ENCODE measurements around the gene APOL2. TPM values are rescaled to one million over a fixed set of nuclear protein-coding genes. Genes with fewer than 3 reads are reported as not detected.
"Not testable (repeated sequence)": the region's sequence is repeated elsewhere in the genome, so short reads cannot be mapped to it uniquely, and the experiment has no call there.

Gene APOL2
- polyA plus RNA-seq, 1 experiment, result 27.8 TPM

GRCh38 chr22:36208162-36208765, 31.1 kb downstream of the APOL2 start:
- CTCF ChIA-PET, result interaction anchor here (1.1 kb wide), 1 partner anchor 278 kb away, joined by 4 read pairs; no protein-coding TSS in a partner anchor
- Histone ChIP-seq H3K27me3 (ENCODE audit: control insufficient read depth, insufficient read depth, low read length) (peaks cover 6% of the 10 kb centered on the region), H3K36me3 (ENCODE audit: control insufficient read depth, insufficient read depth, low read length) (no peaks in the 10 kb centered on the region), H3K4me3 (ENCODE audit: low read depth, low read length) (no peak overlapping the region)
- no peak for DNase-seq (ENCODE audit: low read depth)
- TF ChIP-seq CTCF (IDR thresholded peaks at IDR 0.05; ENCODE audit: insufficient read depth, low read depth, low read length), result no peak
- POLR2A ChIA-PET, result no interaction called here

DNA sequence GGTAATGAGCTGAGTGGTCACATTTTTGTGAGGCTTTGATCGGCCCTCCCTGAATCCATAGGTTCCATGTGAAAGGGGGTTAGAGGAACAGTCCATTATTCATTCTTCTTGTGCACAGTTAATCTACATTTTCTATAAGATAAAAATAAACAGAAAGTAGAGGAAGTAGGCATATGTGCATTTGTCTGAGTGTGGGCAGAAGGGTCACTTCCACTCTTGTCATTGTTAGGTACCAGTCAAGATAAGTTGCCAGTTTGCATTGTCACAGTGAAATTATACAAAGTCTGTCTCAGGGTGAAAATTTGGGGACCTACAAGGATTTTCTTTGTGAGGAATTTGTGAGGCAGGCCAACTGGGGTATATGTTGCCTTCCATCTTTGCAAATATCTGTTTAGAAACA, 33.1 kb downstream of the APOL2 start:
- Histone ChIP-seq H3K36me3 (ENCODE audit: control insufficient read depth, insufficient read depth, low read length) (no peaks in the 10 kb centered on the region), H3K27me3 (ENCODE audit: control insufficient read depth, insufficient read depth, low read length) (peaks cover 5% of the 10 kb centered on the region), H3K4me3 (ENCODE audit: low read depth, low read length) (no peak overlapping the region)
- POLR2A ChIA-PET, result no interaction called here
- CTCF ChIA-PET, result interaction anchor here (0.6 kb wide), 1 partner anchor 11 kb away, joined by 3 read pairs; no protein-coding TSS in a partner anchor
- no peak for TF ChIP-seq CTCF (IDR thresholded peaks at IDR 0.05; ENCODE audit: insufficient read depth, low read depth, low read length)
- no peak for DNase-seq (ENCODE audit: low read depth)

DNA sequence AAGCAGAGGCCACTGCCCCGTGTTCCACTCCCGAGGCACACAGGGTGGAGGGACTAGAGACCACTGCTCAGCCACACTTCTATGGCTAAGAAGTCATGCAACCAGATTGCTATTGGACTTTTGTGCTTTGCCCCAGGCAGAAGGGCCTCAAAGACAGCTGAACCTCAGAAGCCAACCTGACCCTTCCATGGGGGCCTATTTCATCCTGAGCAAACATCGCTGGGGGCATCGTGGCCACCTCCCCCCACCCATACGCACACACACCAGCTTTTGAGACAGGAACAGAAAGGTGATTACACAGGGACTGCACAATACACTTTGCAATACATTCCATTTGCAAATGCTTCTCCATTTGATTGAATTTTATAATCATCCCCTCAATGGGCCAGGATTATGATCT, 33.8 kb downstream of the APOL2 start:
- H3K27me3 ChIP-seq (ENCODE audit: control insufficient read depth, insufficient read depth, low read length); H3K36me3 ChIP-seq (ENCODE audit: control insufficient read depth, insufficient read depth, low read length); H3K4me3 ChIP-seq (ENCODE audit: low read depth, low read length); POLR2A ChIA-PET; DNase-seq (ENCODE audit: low read depth): not testable (repeated sequence)
- CTCF ChIA-PET, result interaction anchor here (0.6 to 1.3 kb wide), 3 partner anchors 12 to 33 kb away, joined by 3 read pairs; no protein-coding TSS in a partner anchor

DNA sequence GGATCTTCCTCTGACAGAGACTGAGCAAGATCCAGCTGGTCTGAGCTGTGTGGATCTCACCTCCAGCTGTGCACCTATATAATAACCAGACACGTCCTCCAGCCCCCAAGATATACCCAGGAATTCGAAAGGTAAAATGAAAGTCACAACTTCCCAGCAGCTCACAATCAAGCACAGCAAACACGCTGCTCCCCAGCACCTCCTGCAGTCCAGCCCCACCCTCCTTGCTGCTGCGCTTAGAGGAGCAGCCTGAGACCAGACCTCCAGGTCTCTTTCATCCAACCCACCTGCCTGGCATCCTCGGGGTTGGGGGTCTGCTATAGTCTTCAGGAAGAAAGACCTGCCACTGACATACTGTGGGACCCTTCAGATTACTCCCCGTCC, 34.7 kb downstream of the APOL2 start:
- H3K36me3 ChIP-seq (ENCODE audit: control insufficient read depth, insufficient read depth, low read length), result no peaks in the 10 kb centered on the region
- no peak overlapping the region for H3K4me3 ChIP-seq (ENCODE audit: low read depth, low read length)
- no peak for DNase-seq (ENCODE audit: low read depth)
- ChIA-PET CTCF (interaction anchor here (1.0 to 1.3 kb wide), 2 partner anchors 18 to 34 kb away, joined by 3 read pairs; no protein-coding TSS in a partner anchor), POLR2A (no interaction called here)
- no peak for TF ChIP-seq CTCF (IDR thresholded peaks at IDR 0.05; ENCODE audit: insufficient read depth, low read depth, low read length)
- peaks cover 3% of the 10 kb centered on the region for H3K27me3 ChIP-seq (ENCODE audit: control insufficient read depth, insufficient read depth, low read length)

GRCh38 chr22:36204001-36204631, 35.2 kb downstream of the APOL2 start:
- ChIA-PET CTCF (interaction anchor here (1.0 to 1.3 kb wide), 2 partner anchors 19 to 34 kb away, joined by 3 read pairs; no protein-coding TSS in a partner anchor), POLR2A (no interaction called here)
- Histone ChIP-seq H3K27me3 (ENCODE audit: control insufficient read depth, insufficient read depth, low read length) (peaks cover 3% of the 10 kb centered on the region), H3K4me3 (ENCODE audit: low read depth, low read length) (no peak overlapping the region), H3K36me3 (ENCODE audit: control insufficient read depth, insufficient read depth, low read length) (no peaks in the 10 kb centered on the region)
- TF ChIP-seq CTCF (IDR thresholded peaks at IDR 0.05; ENCODE audit: insufficient read depth, low read depth, low read length), result no peak
- no peak for DNase-seq (ENCODE audit: low read depth)

DNA sequence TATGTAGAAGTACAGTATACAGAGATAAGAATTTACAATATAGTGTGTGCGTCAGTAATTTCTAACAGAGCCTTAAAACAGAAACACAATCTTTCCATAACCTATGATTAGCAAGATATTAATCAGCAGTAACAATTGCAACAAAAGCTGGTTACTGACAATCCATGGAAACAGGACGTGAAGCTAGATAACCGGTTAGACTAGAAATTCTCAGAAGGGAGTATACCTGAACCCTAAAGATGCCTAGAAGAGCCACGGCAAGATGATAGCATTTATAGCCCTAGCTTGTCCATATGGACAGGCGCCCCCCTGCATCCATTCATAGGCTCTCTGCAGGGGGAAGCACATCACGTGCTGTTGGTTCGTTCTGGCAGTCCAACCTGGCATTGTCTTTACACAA, 35.9 kb downstream of the APOL2 start:
- H3K36me3 ChIP-seq (ENCODE audit: control insufficient read depth, insufficient read depth, low read length); POLR2A ChIA-PET; H3K27me3 ChIP-seq (ENCODE audit: control insufficient read depth, insufficient read depth, low read length); H3K4me3 ChIP-seq (ENCODE audit: low read depth, low read length); DNase-seq (ENCODE audit: low read depth): not testable (repeated sequence)
- CTCF ChIA-PET, result interaction anchor here (1.5 kb wide), 1 partner anchor 283 kb away, joined by 5 read pairs; no protein-coding TSS in a partner anchor

DNA sequence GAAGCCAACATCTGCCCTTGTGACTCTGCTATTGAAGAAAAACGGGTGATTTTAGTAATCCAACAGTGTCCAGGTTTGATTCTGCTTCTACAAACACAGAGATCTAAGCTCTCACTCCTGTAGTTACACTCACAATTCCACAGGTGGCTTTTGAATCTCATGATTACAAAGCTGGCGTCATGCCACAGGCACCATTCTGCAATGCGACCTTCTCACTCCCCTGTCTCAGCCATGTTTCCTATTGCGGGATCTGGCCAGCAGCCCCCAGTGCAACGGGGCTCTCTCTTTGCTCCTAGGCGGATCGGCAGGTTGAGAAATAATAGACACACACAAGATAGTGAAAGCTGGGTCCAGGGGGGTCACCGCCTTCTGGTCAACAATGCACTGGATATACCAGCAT, 36.4 kb downstream of the APOL2 start:
- H3K27me3 ChIP-seq (ENCODE audit: control insufficient read depth, insufficient read depth, low read length); POLR2A ChIA-PET; H3K36me3 ChIP-seq (ENCODE audit: control insufficient read depth, insufficient read depth, low read length); DNase-seq (ENCODE audit: low read depth); H3K4me3 ChIP-seq (ENCODE audit: low read depth, low read length): not testable (repeated sequence)
- CTCF ChIA-PET, result interaction anchor here (1.5 to 1.9 kb wide), 2 partner anchors 37 to 283 kb away, joined by 5 to 6 read pairs; partner anchors contain the start of gene APOL2
